Large intestine (tissue), 3 donors: ENCODE measurements around the gene MGAT3. TPM values are rescaled to one million over a fixed set of nuclear protein-coding genes. Genes with fewer than 3 reads are reported as not detected.

Source experiments
- DNase-seq, 2 donors: peaks; one replicate each; pipeline versions ENCODE4 v3.0.0 to v3.0.0-alpha.2; 2013
- H3K27ac ChIP-seq: one replicate; pipeline ENCODE4 v1.5.1; 2013; ENCODE audit warnings: low read length
- H3K27me3 ChIP-seq: 2 replicates; pipeline ENCODE4 v1.6.1; 2013; ENCODE audit warnings: low read length; ENCODE audit not compliant: control insufficient read depth, insufficient read depth
- H3K36me3 ChIP-seq: 2 replicates; pipeline ENCODE4 v1.6.1; 2013; ENCODE audit warnings: low read length; ENCODE audit not compliant: control insufficient read depth, insufficient read depth
- H3K4me1 ChIP-seq: one replicate; pipeline ENCODE4 v1.6.1; 2013; ENCODE audit warnings: low read length; ENCODE audit not compliant: control insufficient read depth, insufficient read depth
- H3K4me3 ChIP-seq: one replicate; pipeline ENCODE4 v1.5.1; 2013; ENCODE audit warnings: low read length
- H3K9me3 ChIP-seq: one replicate; pipeline ENCODE4 v1.6.1; 2013; ENCODE audit warnings: mild to moderate bottlenecking, low read depth, low read length, moderate library complexity; ENCODE audit not compliant: control insufficient read depth
- WGBS: methylation state at CpG from one replicate; pipeline ENCODE4 v1.1.5; 2013; ENCODE audit warnings: low lambda C conversion rate; ENCODE audit not compliant: insufficient coverage; 5-methylcytosine and 5-hydroxymethylcytosine counted together
- polyA plus RNA-seq: library from polyadenylated mRNA; unstranded; fragments of 120-200 nt; gene quantifications from one replicate; pipeline ENCODE4 v1.2.1, GENCODE V29; 2013

Gene MGAT3
- polyA plus RNA-seq, 1 donor, result 24.1 TPM

GRCh38 chr22:39462443-39463221, 5.8 kb downstream of the MGAT3 start:
- Histone ChIP-seq H3K27me3 (peaks cover 12% of the 10 kb centered on the region), H3K4me1 (peaks cover 42% of the 10 kb centered on the region), H3K27ac (no peak overlapping the region), H3K9me3 (no peaks in the 10 kb centered on the region), H3K4me3 (no peak overlapping the region), H3K36me3 (no peaks in the 10 kb centered on the region)
- DNase-seq, result peak in 1 of 2 donors; percentile 18
- no CpG with 5 or more reads among the region's 13 CpGs for WGBS

GRCh38 chr22:39463277-39463676, 6.5 kb downstream of the MGAT3 start:
- peaks cover 7% of the 10 kb centered on the region for H3K27me3 ChIP-seq
- no CpG with 5 or more reads among the region's 6 CpGs for WGBS
- no peaks in the 10 kb centered on the region for H3K36me3 ChIP-seq
- H3K27ac ChIP-seq, result no peak overlapping the region
- no peak for DNase-seq
- H3K4me1 ChIP-seq, result peaks cover 46% of the 10 kb centered on the region
- H3K9me3 ChIP-seq, result no peaks in the 10 kb centered on the region
- H3K4me3 ChIP-seq, result no peak overlapping the region

GRCh38 chr22:39463931-39464390, 7.1 kb downstream of the MGAT3 start:
- DNase-seq, result no peak
- H3K4me1 ChIP-seq, result peaks cover 48% of the 10 kb centered on the region
- no peaks in the 10 kb centered on the region for H3K36me3 ChIP-seq
- no peak overlapping the region for H3K4me3 ChIP-seq
- no peaks in the 10 kb centered on the region for H3K9me3 ChIP-seq
- H3K27me3 ChIP-seq, result peaks cover under 1% of the 10 kb centered on the region
- peak overlapping the region; percentile 92 for H3K27ac ChIP-seq
- WGBS, result no CpG with 5 or more reads among the region's 10 CpGs

- H3K4me3 ChIP-seq, result no peak overlapping the region
- peak overlapping the region; percentile 92 for H3K27ac ChIP-seq
- H3K27me3 ChIP-seq, result no peaks in the 10 kb centered on the region
- H3K4me1 ChIP-seq, result peaks cover 71% of the 10 kb centered on the region
- DNase-seq, result peak; percentile 84 to 93
- H3K36me3 ChIP-seq, result no peaks in the 10 kb centered on the region
- no peaks in the 10 kb centered on the region for H3K9me3 ChIP-seq
- WGBS, result no CpG with 5 or more reads among the region's 21 CpGs
Measured at GRCh38 chr22:39466228-39467006, 9.6 kb downstream of the MGAT3 start.

- H3K9me3 ChIP-seq, result no peaks in the 10 kb centered on the region
- H3K36me3 ChIP-seq, result no peaks in the 10 kb centered on the region
- H3K27ac ChIP-seq, result peak overlapping the region; percentile 92
- H3K4me3 ChIP-seq, result no peak overlapping the region
- no peaks in the 10 kb centered on the region for H3K27me3 ChIP-seq
- no peak for DNase-seq
- 82% methylated on average over 10 of the region's 17 CpGs for WGBS
- peaks cover 82% of the 10 kb centered on the region for H3K4me1 ChIP-seq
Measured at GRCh38 chr22:39467390-39467895, 10.6 kb downstream of the MGAT3 start.

GRCh38 chr22:39468487-39469325, 11.9 kb downstream of the MGAT3 start:
- peak; percentile 92 to 97 for DNase-seq
- Histone ChIP-seq H3K27me3 (no peaks in the 10 kb centered on the region), H3K27ac (peak overlapping the region; percentile 92), H3K4me1 (peaks cover 87% of the 10 kb centered on the region), H3K9me3 (no peaks in the 10 kb centered on the region), H3K36me3 (no peaks in the 10 kb centered on the region), H3K4me3 (peak overlapping the region; percentile 53)
- no CpG with 5 or more reads among the region's 18 CpGs for WGBS

- H3K4me1 ChIP-seq, result peaks cover 87% of the 10 kb centered on the region
- no peak for DNase-seq
- no peaks in the 10 kb centered on the region for H3K36me3 ChIP-seq
- peak overlapping the region; percentile 92 for H3K27ac ChIP-seq
- H3K4me3 ChIP-seq, result peak overlapping the region; percentile 53
- no peaks in the 10 kb centered on the region for H3K27me3 ChIP-seq
- no peaks in the 10 kb centered on the region for H3K9me3 ChIP-seq
- no CpG with 5 or more reads among the region's 6 CpGs for WGBS
Measured at GRCh38 chr22:39469326-39469680, 12.5 kb downstream of the MGAT3 start.

- Histone ChIP-seq H3K9me3 (no peaks in the 10 kb centered on the region), H3K36me3 (no peaks in the 10 kb centered on the region), H3K27me3 (no peaks in the 10 kb centered on the region), H3K27ac (peak overlapping the region; percentile 92), H3K4me3 (peak overlapping the region; percentile 53), H3K4me1 (peaks cover 88% of the 10 kb centered on the region)
- no CpG with 5 or more reads among the region's 26 CpGs for WGBS
- DNase-seq, result peak; percentile 71 to 88
Measured at GRCh38 chr22:39469681-39470450, 13.1 kb downstream of the MGAT3 start.

GRCh38 chr22:39470451-39471291, 13.9 kb downstream of the MGAT3 start:
- peaks cover 90% of the 10 kb centered on the region for H3K4me1 ChIP-seq
- WGBS, result no CpG with 5 or more reads among the region's 16 CpGs
- peak overlapping the region; percentile 53 for H3K4me3 ChIP-seq
- peak; percentile 58 to 82 for DNase-seq
- no peaks in the 10 kb centered on the region for H3K27me3 ChIP-seq
- peak overlapping the region; percentile 92 for H3K27ac ChIP-seq
- H3K9me3 ChIP-seq, result no peaks in the 10 kb centered on the region
- no peaks in the 10 kb centered on the region for H3K36me3 ChIP-seq
